B cell (primary cell): ENCODE results near the gene CCL25. TPM values are rescaled to one million over a fixed set of nuclear protein-coding genes. Genes with fewer than 3 reads are reported as not detected.

ENCODE experiments used
- ATAC-seq: fragments of 200-7000 bp; cut with Tn5 transposase; one replicate; pipeline ENCODE4 v1.10.0; 2021; ENCODE audit warnings: low read depth, mild to moderate bottlenecking, moderate number of reproducible peaks, moderate library complexity
- CTCF ChIA-PET: fragments of 350-600 bp; sonication (Branson Sonifier 250); formaldehyde crosslinking; loops from one replicate; lab custom pipeline; 2021; ENCODE audit warnings: antibody characterized with exemption, inconsistent platforms; lab: Charles Lee
- POLR2A ChIA-PET: fragments of 350-600 bp; sonication (Branson Sonifier 250); formaldehyde crosslinking; loops from one replicate; lab custom pipeline; 2021; ENCODE audit warnings: antibody characterized with exemption; lab: Charles Lee
- DNase-seq: peaks from one replicate; pipeline ENCODE4 v3.0.0; 2013
- H2AFZ ChIP-seq: 2 replicates; pipeline ENCODE4 v1.6.1; 2012; ENCODE audit warnings: mild to moderate bottlenecking, low read depth, low read length; ENCODE audit not compliant: insufficient read depth, poor library complexity, severe bottlenecking
- H3K27ac ChIP-seq, 2 donors: 1 replicate in 1 of 2; 2 replicates in 1 of 2; pipeline ENCODE4 v1.5.1; 2012 to 2013; ENCODE audit warnings: low read length in 2 of 2, mild to moderate bottlenecking in 2 of 2, moderate library complexity in 1 of 2
- H3K27me3 ChIP-seq, 4 experiments: fragments of 200-600 bp in 1 of 4; sonication (generic) in 1 of 4; replicated peaks in 1 of 4; 1 replicate in 2 of 4; 2 replicates in 2 of 4; pipeline versions ENCODE4 v1.6.1 to v1.7.0; 2013 to 2016; ENCODE audit warnings: low read length in 3 of 4, mild to moderate bottlenecking in 2 of 4, mixed read lengths in 1 of 4, moderate library complexity in 1 of 4; ENCODE audit not compliant: insufficient read depth in 4 of 4, control insufficient read depth in 3 of 4; ENCODE audit errors: control extremely low read depth in 1 of 4
- H3K36me3 ChIP-seq, 2 experiments: replicated peaks in 1 of 2; 1 replicate in 1 of 2; 2 replicates in 1 of 2; pipeline versions ENCODE4 v1.6.1 to v1.7.1; 2013; ENCODE audit warnings: low read length in 1 of 2; ENCODE audit not compliant: insufficient read depth in 2 of 2, control insufficient read depth in 1 of 2; ENCODE audit errors: control extremely low read depth in 1 of 2, extremely low read depth in 1 of 2
- H3K4me1 ChIP-seq, 2 donors: fragments of 200-600 bp in 1 of 2; sonication (generic) in 1 of 2; 1 replicate in 1 of 2; 2 replicates in 1 of 2; pipeline versions ENCODE4 v1.5.1 to v1.6.1; 2013 to 2017; ENCODE audit warnings: low read length in 2 of 2; ENCODE audit not compliant: control insufficient read depth in 2 of 2, insufficient read depth in 2 of 2
- H3K4me2 ChIP-seq: replicated peaks from 2 replicates; pipeline ENCODE3; 2012; ENCODE audit warnings: mild to moderate bottlenecking, low read depth, low read length; ENCODE audit not compliant: poor library complexity, severe bottlenecking
- H3K4me3 ChIP-seq, 5 experiments: fragments of 200-600 bp in 1 of 5; sonication (generic) in 1 of 5; 1 replicate in 3 of 5; 2 replicates in 2 of 5; pipeline versions ENCODE4 v1.5.1 to v1.7.0; 2011 to 2016; ENCODE audit warnings: low read length in 4 of 5, mild to moderate bottlenecking in 4 of 5, low read depth in 2 of 5, control low read depth in 1 of 5, moderate library complexity in 1 of 5; ENCODE audit not compliant: insufficient read depth in 1 of 5; ENCODE audit errors: control extremely low read depth in 1 of 5, extremely low read depth in 1 of 5
- H3K79me2 ChIP-seq: fragments of 200-600 bp; sonication (generic); one replicate; pipeline ENCODE4 v1.6.0; 2016; ENCODE audit warnings: low read length; ENCODE audit not compliant: control insufficient read depth, insufficient read depth
- H3K9ac ChIP-seq: fragments of 200-600 bp; sonication (generic); 2 replicates; pipeline ENCODE4 v1.6.1; 2017; ENCODE audit warnings: mild to moderate bottlenecking, low read length, moderate library complexity
- H3K9me3 ChIP-seq, 3 donors: one replicate each; pipeline versions ENCODE4 v1.6.1 to v1.7.1; 2013; ENCODE audit warnings: low read length in 2 of 3; ENCODE audit not compliant: control insufficient read depth in 2 of 3, insufficient read depth in 1 of 3; ENCODE audit errors: control extremely low read depth in 1 of 3
- H4K20me1 ChIP-seq: 2 replicates; pipeline ENCODE4 v1.6.0; 2012; ENCODE audit warnings: mild to moderate bottlenecking, low read length; ENCODE audit not compliant: insufficient read depth, control insufficient read depth, poor library complexity, severe bottlenecking
- H3K27ac Mint-ChIP-seq: one replicate; pipeline ENCODE4 v1.8.0; 2021; ENCODE audit warnings: mixed read lengths
- H3K27me3 Mint-ChIP-seq: one replicate; pipeline ENCODE4 v1.8.0; 2021; ENCODE audit warnings: mixed read lengths
- H3K4me1 Mint-ChIP-seq: one replicate; pipeline ENCODE4 v1.8.0; 2021; ENCODE audit warnings: mixed read lengths
- H3K4me3 Mint-ChIP-seq: one replicate; pipeline ENCODE4 v1.8.0; 2021; ENCODE audit warnings: mixed read lengths
- H3K9me3 Mint-ChIP-seq: one replicate; pipeline ENCODE4 v1.8.0; 2022; ENCODE audit warnings: mixed read lengths; ENCODE audit not compliant: insufficient read depth
- EZH2 ChIP-seq: IDR thresholded peaks from 2 replicates; pipeline ENCODE4 v1.6.1; 2012; ENCODE audit warnings: borderline replicate concordance, low read depth, mild to moderate bottlenecking, moderate library complexity, low read length; ENCODE audit not compliant: insufficient read depth, poor library complexity, severe bottlenecking
- whole genome bisulfite sequencing: methylation state at CpG from one replicate; pipeline ENCODE4 v1.1.5; 2013; ENCODE audit warnings: missing lambda C conversion rate; ENCODE audit not compliant: insufficient coverage; 5-methylcytosine and 5-hydroxymethylcytosine counted together
- intact Hi-C: fragments of 100-400 bp; cut with micrococcal nuclease; formaldehyde crosslinking; loops from one replicate; pipeline ENCODE4 v1.10.0; 2022
- polyA plus RNA-seq: library from polyadenylated mRNA; depleted of rRNA; stranded (reverse); fragments of >200 nt; gene quantifications from 2 replicates; pipeline ENCODE4 v1.2.3, GENCODE V29; 2012
- total RNA-seq, 2 donors: library from RNA; stranded (reverse); fragments of 120-200 nt in 1 of 2; gene quantifications; 1 replicate in 1 of 2; 2 replicates in 1 of 2; pipeline versions ENCODE4 v1.2.3 to v1.2.4, GENCODE V29; 2013 to 2022
- TF ChIP-seq, protein P1 (sequence below): fragments of 200-600 bp; IDR thresholded peaks from one replicate; pipeline ENCODE4 v1.8.0; 2022; ENCODE audit warnings: antibody characterized with exemption, mild to moderate bottlenecking

Gene CCL25
- total and polyA plus RNA-seq, 2 donors (not counting 1 experiment from before 2014, with no cell fraction given): 0.28 TPM; not detected in 1

DNA sequence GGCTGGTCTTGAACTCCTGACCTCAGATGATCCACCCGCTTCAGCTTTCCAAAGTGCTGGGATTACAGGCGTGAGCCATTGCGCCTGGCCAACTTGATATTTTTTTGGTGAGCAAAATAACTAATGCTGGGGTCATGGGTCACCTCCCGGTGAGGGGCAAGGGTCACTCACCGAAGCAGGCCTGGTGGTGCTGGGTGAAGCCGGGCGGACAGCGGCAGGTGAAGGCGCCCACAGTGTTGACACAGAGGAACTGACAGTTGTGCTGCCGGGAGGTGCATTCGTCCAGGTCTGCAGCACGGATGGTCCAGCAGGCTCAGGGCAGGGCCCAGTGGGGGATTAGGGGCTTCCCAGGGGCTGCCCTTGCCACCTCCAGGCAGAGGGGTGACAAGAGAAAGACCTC is 28.3 kb downstream of the CCL25 start:
- no peaks in the 10 kb centered on the region for H3K4me1 ChIP-seq
- no peaks in the 10 kb centered on the region for H3K79me2 ChIP-seq
- no peak overlapping the region for H3K4me2 ChIP-seq
- no peak for ATAC-seq
- no peaks in the 10 kb centered on the region for H3K36me3 ChIP-seq
- ChIA-PET CTCF (no interaction called here), POLR2A (no interaction called here)
- H4K20me1 ChIP-seq: no peaks in the 10 kb centered on the region
- Mint-ChIP-seq H3K4me3 (no peak overlapping the region), H3K27me3 (peaks cover 15% of the 10 kb centered on the region), H3K4me1 (no peaks in the 10 kb centered on the region), H3K27ac (no peak overlapping the region), H3K9me3 (no peaks in the 10 kb centered on the region)
- TF ChIP-seq EZH2: no peak
- TF ChIP-seq, protein P1, sequence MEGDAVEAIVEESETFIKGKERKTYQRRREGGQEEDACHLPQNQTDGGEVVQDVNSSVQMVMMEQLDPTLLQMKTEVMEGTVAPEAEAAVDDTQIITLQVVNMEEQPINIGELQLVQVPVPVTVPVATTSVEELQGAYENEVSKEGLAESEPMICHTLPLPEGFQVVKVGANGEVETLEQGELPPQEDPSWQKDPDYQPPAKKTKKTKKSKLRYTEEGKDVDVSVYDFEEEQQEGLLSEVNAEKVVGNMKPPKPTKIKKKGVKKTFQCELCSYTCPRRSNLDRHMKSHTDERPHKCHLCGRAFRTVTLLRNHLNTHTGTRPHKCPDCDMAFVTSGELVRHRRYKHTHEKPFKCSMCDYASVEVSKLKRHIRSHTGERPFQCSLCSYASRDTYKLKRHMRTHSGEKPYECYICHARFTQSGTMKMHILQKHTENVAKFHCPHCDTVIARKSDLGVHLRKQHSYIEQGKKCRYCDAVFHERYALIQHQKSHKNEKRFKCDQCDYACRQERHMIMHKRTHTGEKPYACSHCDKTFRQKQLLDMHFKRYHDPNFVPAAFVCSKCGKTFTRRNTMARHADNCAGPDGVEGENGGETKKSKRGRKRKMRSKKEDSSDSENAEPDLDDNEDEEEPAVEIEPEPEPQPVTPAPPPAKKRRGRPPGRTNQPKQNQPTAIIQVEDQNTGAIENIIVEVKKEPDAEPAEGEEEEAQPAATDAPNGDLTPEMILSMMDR: no peak
- DNase-seq: no peak
- intact Hi-C loops: no loop called here
- no peak overlapping the region for H3K9ac ChIP-seq
- peaks cover 0 to 4% (median 0%) of the 10 kb centered on the region in 4 experiments for H3K27me3 ChIP-seq
- 95% methylated on average over 12 of the region's 12 CpGs for WGBS
- no peak overlapping the region for H2AFZ ChIP-seq
- H3K9me3 ChIP-seq: peaks cover 0 to 7% (median 0%) of the 10 kb centered on the region in 3 donors
- no peak overlapping the region for H3K4me3 ChIP-seq
- no peak overlapping the region for H3K27ac ChIP-seq

DNA sequence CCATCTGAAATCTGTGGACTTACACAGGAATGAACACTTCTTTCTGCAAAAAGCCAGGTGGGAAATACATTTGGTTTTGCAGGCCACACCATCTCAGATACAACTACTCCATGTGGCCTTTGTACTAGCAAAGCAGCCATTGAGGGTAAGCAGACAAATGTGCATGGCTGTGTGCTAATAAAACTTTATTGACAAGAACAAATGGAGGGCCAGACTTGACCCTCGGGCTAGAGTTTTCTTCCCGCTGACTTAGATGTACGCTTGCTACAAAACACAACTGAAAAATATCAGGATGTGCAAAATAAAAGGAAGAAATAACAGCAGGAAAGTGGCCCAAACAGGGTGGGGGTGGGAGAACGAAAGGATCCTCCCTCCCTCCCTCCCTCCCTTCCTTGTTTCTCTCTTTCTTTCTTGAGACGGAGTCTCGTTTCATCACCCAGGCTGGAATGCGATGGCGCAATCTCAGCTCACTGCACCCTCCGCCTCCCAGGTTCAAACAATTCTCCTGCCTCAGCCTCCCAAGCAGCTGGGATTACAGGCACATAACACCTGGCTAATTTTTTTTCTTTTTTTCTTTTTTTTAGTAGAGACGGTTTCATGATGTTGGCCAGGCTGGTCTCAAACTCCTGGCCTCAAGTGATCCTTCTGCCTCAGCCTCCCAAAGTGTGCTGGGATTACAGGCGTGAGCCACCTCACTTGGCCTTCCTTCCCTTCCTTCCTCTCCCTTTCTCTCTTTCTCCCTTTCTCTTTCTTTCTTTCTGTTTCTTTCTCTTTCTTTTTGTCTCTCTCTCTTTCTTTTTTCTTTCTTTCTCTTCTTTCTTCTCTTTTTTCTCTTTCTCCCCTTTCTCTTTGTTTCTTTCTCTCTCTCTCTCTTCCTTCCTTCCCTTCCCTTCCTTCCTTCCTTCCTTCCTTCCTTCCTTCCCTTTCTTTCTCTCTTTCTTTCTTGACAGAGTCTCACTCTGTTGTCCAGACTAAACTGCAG is 29.3 kb downstream of the CCL25 start:
- Histone ChIP-seq H4K20me1 (no peaks in the 10 kb centered on the region), H3K4me1 (no peaks in the 10 kb centered on the region), H2AFZ (no peak overlapping the region), H3K27ac (no peak overlapping the region), H3K4me2 (no peak overlapping the region), H3K79me2 (no peaks in the 10 kb centered on the region), H3K9me3 (peaks cover 0 to 9% (median 0%) of the 10 kb centered on the region in 3 donors), H3K36me3 (no peaks in the 10 kb centered on the region), H3K9ac (no peak overlapping the region), H3K4me3 (no peak overlapping the region), H3K27me3 (peaks cover 0 to 4% (median 0%) of the 10 kb centered on the region in 4 experiments)
- ChIA-PET CTCF (no interaction called here), POLR2A (no interaction called here)
- no peak for TF ChIP-seq EZH2
- TF ChIP-seq, protein P1: no peak
- Mint-ChIP-seq H3K4me1 (no peaks in the 10 kb centered on the region), H3K27ac (no peak overlapping the region), H3K9me3 (no peaks in the 10 kb centered on the region), H3K4me3 (no peak overlapping the region), H3K27me3 (peaks cover 15% of the 10 kb centered on the region)
- whole genome bisulfite sequencing: 98% methylated on average over 7 of the region's 11 CpGs
- no peak for ATAC-seq
- intact Hi-C loops: no loop called here
- no peak for DNase-seq
